ENCODE measurements around the gene COL4A3.

DNA sequence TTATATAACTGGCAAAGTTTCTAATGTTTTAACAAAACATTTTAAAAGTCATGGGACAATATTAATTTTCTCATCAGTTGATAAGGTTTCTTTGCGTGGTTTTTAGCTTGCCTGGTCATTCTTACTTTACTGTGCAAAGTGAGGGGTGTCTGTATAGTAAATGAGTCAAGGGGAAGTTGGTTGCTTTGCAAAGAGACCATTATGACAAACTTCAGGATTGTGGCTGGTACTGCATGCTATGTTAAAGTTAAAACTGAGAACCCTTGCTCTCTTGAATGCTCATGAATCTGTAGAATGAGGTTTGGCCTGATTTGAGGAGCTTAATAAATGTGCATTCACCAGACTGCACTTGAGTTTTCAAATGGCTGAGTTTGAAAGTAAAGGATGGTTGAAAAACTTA, 47.4 kb upstream of the COL4A3 start:
- TF ChIP-seq, protein P1, sequence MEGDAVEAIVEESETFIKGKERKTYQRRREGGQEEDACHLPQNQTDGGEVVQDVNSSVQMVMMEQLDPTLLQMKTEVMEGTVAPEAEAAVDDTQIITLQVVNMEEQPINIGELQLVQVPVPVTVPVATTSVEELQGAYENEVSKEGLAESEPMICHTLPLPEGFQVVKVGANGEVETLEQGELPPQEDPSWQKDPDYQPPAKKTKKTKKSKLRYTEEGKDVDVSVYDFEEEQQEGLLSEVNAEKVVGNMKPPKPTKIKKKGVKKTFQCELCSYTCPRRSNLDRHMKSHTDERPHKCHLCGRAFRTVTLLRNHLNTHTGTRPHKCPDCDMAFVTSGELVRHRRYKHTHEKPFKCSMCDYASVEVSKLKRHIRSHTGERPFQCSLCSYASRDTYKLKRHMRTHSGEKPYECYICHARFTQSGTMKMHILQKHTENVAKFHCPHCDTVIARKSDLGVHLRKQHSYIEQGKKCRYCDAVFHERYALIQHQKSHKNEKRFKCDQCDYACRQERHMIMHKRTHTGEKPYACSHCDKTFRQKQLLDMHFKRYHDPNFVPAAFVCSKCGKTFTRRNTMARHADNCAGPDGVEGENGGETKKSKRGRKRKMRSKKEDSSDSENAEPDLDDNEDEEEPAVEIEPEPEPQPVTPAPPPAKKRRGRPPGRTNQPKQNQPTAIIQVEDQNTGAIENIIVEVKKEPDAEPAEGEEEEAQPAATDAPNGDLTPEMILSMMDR (conservative IDR thresholded peaks at IDR 0.05 in 1 of 2, IDR thresholded peaks at IDR 0.05 in 1 of 2; ENCODE audit: extremely low read depth in 1 of 2, insufficient read depth in 1 of 2, low read depth in 1 of 2, low read length in 2 of 2), result no peak
- TF ChIP-seq EZH2 (IDR thresholded peaks at IDR 0.05; ENCODE audit: borderline replicate concordance, low read length), result no peak
